Neural crest cell (in vitro differentiated cells): ENCODE measurements around the gene PHF21A. TPM values are rescaled to one million over a fixed set of nuclear protein-coding genes. Genes with fewer than 3 reads are reported as not detected.

Experiments
- DNase-seq: peaks from one replicate; pipeline ENCODE4 v3.0.0; 2021; ENCODE audit warnings: low read depth, mixed read lengths, low spot score
- H3K27ac Mint-ChIP-seq: one replicate; pipeline ENCODE4 v1.8.0; 2021; ENCODE audit warnings: mild to moderate bottlenecking, mixed read lengths; ENCODE audit not compliant: unreplicated experiment
- H3K27me3 Mint-ChIP-seq: 2 replicates; pipeline ENCODE4 v1.8.0; 2021; ENCODE audit warnings: low read depth, mild to moderate bottlenecking, mixed read lengths
- H3K36me3 Mint-ChIP-seq: 2 replicates; pipeline ENCODE4 v1.8.0; 2021; ENCODE audit warnings: low read depth, mild to moderate bottlenecking, mixed read lengths
- H3K4me1 Mint-ChIP-seq: 2 replicates; pipeline ENCODE4 v1.8.0; 2021; ENCODE audit warnings: mixed read lengths
- H3K4me3 Mint-ChIP-seq: one replicate; pipeline ENCODE4 v1.8.0; 2021; ENCODE audit warnings: mild to moderate bottlenecking, mixed read lengths
- H3K9me3 Mint-ChIP-seq: 2 replicates; pipeline ENCODE4 v1.8.0; 2021; ENCODE audit warnings: mixed read lengths
- CTCF ChIP-seq: fragments of 200-600 bp; sonication (generic); conservative IDR thresholded peaks from 2 replicates; pipeline ENCODE4 v1.5.0; 2021; ENCODE audit warnings: antibody characterized with exemption, mild to moderate bottlenecking
- total RNA-seq: library from RNA; stranded (reverse); gene quantifications from 2 replicates; pipeline ENCODE4 v1.2.1, GENCODE V29; 2021

Gene PHF21A
- total RNA-seq, 1 donor from 2014 or later: 56.5 TPM

GRCh38 chr11:46149826-46150225 lies 28.6 kb upstream of the PHF21A start:
- no peak for DNase-seq
- Mint-ChIP-seq H3K27me3 (peaks cover 52% of the 10 kb centered on the region), H3K27ac (no peak overlapping the region), H3K4me3 (no peak overlapping the region), H3K4me1 (no peaks in the 10 kb centered on the region), H3K9me3 (peaks cover 15% of the 10 kb centered on the region), H3K36me3 (peaks cover 4% of the 10 kb centered on the region)
- no peak for TF ChIP-seq CTCF

GRCh38 chr11:46149342-46149741 lies 28.1 kb upstream of the PHF21A start:
- no peak overlapping the region for H3K27ac Mint-ChIP-seq
- no peaks in the 10 kb centered on the region for H3K4me1 Mint-ChIP-seq
- peaks cover 4% of the 10 kb centered on the region for H3K36me3 Mint-ChIP-seq
- no peak for DNase-seq
- no peak for TF ChIP-seq CTCF
- H3K27me3 Mint-ChIP-seq: peaks cover 52% of the 10 kb centered on the region
- H3K9me3 Mint-ChIP-seq: peaks cover 15% of the 10 kb centered on the region
- H3K4me3 Mint-ChIP-seq: no peak overlapping the region

- no peak for TF ChIP-seq CTCF
- no peak overlapping the region for H3K4me3 Mint-ChIP-seq
- no peaks in the 10 kb centered on the region for H3K36me3 Mint-ChIP-seq
- no peaks in the 10 kb centered on the region for H3K4me1 Mint-ChIP-seq
- peaks cover 29% of the 10 kb centered on the region for H3K27me3 Mint-ChIP-seq
- no peak overlapping the region for H3K27ac Mint-ChIP-seq
- no peaks in the 10 kb centered on the region for H3K9me3 Mint-ChIP-seq
- no peak for DNase-seq
Measured at GRCh38 chr11:46144741-46145140, 23.5 kb upstream of the PHF21A start.

- Mint-ChIP-seq H3K27ac (no peak overlapping the region), H3K27me3 (peaks cover 14% of the 10 kb centered on the region), H3K4me3 (no peak overlapping the region), H3K9me3 (no peaks in the 10 kb centered on the region), H3K4me1 (no peaks in the 10 kb centered on the region), H3K36me3 (no peaks in the 10 kb centered on the region)
- DNase-seq: no peak
- TF ChIP-seq CTCF: no peak
Measured at GRCh38 chr11:46143049-46143806, 22.0 kb upstream of the PHF21A start.

- peaks cover 10% of the 10 kb centered on the region for H3K27me3 Mint-ChIP-seq
- H3K27ac Mint-ChIP-seq: no peak overlapping the region
- no peak for DNase-seq
- no peaks in the 10 kb centered on the region for H3K36me3 Mint-ChIP-seq
- H3K4me3 Mint-ChIP-seq: no peak overlapping the region
- H3K4me1 Mint-ChIP-seq: no peaks in the 10 kb centered on the region
- TF ChIP-seq CTCF: no peak
- H3K9me3 Mint-ChIP-seq: no peaks in the 10 kb centered on the region
Measured at GRCh38 chr11:46142561-46142960, 21.3 kb upstream of the PHF21A start.
